ENCODE data around the gene PAPSS2. TPM values are rescaled to one million over a fixed set of nuclear protein-coding genes. Genes with fewer than 3 reads are reported as not detected.

The PAPSS2 gene
- total RNA-seq, 1 donor from 2014 or later, result 140 TPM

GRCh38 chr10:87781545-87781944 is 121.9 kb downstream of the PAPSS2 start:
- DNase-seq (ENCODE audit: low read depth in 2 of 2), result no peak

- DNase-seq (ENCODE audit: low read depth in 2 of 2), result peak in 1 of 2 donors; percentile 4
These were observed 123.0 kb downstream of the PAPSS2 start for GRCh38 chr10:87782721-87783120.

- DNase-seq (ENCODE audit: low read depth in 2 of 2), result no peak
These were observed 126.7 kb downstream of the PAPSS2 start for GRCh38 chr10:87786421-87786820.

GRCh38 chr10:87790185-87790584 is 130.5 kb downstream of the PAPSS2 start:
- DNase-seq (ENCODE audit: low read depth in 2 of 2), result no peak

GRCh38 chr10:87794285-87794684 is 134.6 kb downstream of the PAPSS2 start:
- DNase-seq (ENCODE audit: low read depth in 2 of 2), result no peak

Other genes starting within 250 kb of the PAPSS2 start
- 12.9 and 17.3 TPM in 2 replicates for gene MINPP1, start 155.0 kb upstream of the PAPSS2 start, total RNA-seq
- 12.9 and 16.9 TPM in 2 replicates for gene ATAD1, start 158.3 kb downstream of the PAPSS2 start, total RNA-seq
- 0.20 and 0.22 TPM in 2 replicates for gene KLLN, start 203.7 kb downstream of the PAPSS2 start, total RNA-seq
- gene PTEN, start 203.7 kb downstream of the PAPSS2 start, total RNA-seq, result 60.1 and 87.3 TPM in 2 replicates

All from lung microvascular endothelial cell (primary cell).